HepG2 (cell line): ENCODE results near the gene TOP1. TPM values are rescaled to one million over a fixed set of nuclear protein-coding genes. Genes with fewer than 3 reads are reported as not detected.

Experiments used
- ATF5 ChIP-seq: sonication (generic); formaldehyde crosslinking; IDR thresholded peaks from 2 replicates; pipeline ENCODE4 v1.4.0; 2020; ENCODE audit warnings: mild to moderate bottlenecking, low read depth, missing genetic modification reagents
- ERF ChIP-seq: IDR thresholded peaks from 2 replicates; pipeline ENCODE4 v1.6.1; 2018; ENCODE audit warnings: missing biosample characterization, missing genetic modification reagents
- ETV5 ChIP-seq: IDR thresholded peaks from 2 replicates; pipeline ENCODE4 v1.6.1; 2018; ENCODE audit warnings: missing biosample characterization, missing genetic modification reagents, inconsistent platforms, borderline replicate concordance
- MAX ChIP-seq: IDR thresholded peaks from 2 replicates; pipeline ENCODE4 v1.6.1; 2012; ENCODE audit warnings: inconsistent platforms
- MLXIP ChIP-seq: sonication (generic); formaldehyde crosslinking; IDR thresholded peaks from 2 replicates; pipeline ENCODE4 v1.9.0; 2021; ENCODE audit warnings: missing genetic modification reagents, borderline replicate concordance
- NCOA2 ChIP-seq: sonication (generic); formaldehyde crosslinking; IDR thresholded peaks from 2 replicates; pipeline ENCODE4 v1.8.0; 2022; ENCODE audit warnings: inconsistent platforms
- PCBP2 ChIP-seq: fragments of 200-400 bp; formaldehyde crosslinking; optimal IDR thresholded peaks from 2 replicates; pipeline ENCODE3; 2018; ENCODE audit warnings: low read length, low read depth; ENCODE audit not compliant: poor library complexity, severe bottlenecking
- SOX6 ChIP-seq, 2 experiments: fragments of 450-650 bp in 1 of 2; sonication (generic) in 1 of 2; formaldehyde crosslinking in 1 of 2; IDR thresholded peaks; 2 replicates each; pipeline versions ENCODE4 v1.4.0 to v1.6.1; 2017 to 2020; ENCODE audit warnings: antibody characterized with exemption in 1 of 2, mild to moderate bottlenecking in 1 of 2, missing genetic modification reagents in 1 of 2
- SYNCRIP ChIP-seq: fragments of 200-400 bp; formaldehyde crosslinking; IDR thresholded peaks from 2 replicates; pipeline ENCODE4 v1.6.1; 2018; ENCODE audit warnings: mild to moderate bottlenecking, low read depth, low read length; ENCODE audit not compliant: insufficient read depth
- THAP8 ChIP-seq: sonication (generic); formaldehyde crosslinking; IDR thresholded peaks from 2 replicates; pipeline ENCODE4 v1.5.1; 2020; ENCODE audit warnings: missing genetic modification reagents, mild to moderate bottlenecking, borderline replicate concordance
- ZNF280B ChIP-seq: sonication (generic); formaldehyde crosslinking; IDR thresholded peaks from 2 replicates; pipeline ENCODE4 v1.5.0; 2020; ENCODE audit warnings: missing genetic modification reagents, mild to moderate bottlenecking, borderline replicate concordance
- ZNF281 ChIP-seq: sonication (generic); formaldehyde crosslinking; IDR thresholded peaks from 2 replicates; pipeline ENCODE4 v1.4.0; 2020; ENCODE audit warnings: missing genetic modification reagents, borderline replicate concordance
- ZNF460 ChIP-seq: sonication (generic); formaldehyde crosslinking; IDR thresholded peaks from 2 replicates; pipeline ENCODE4 v1.5.1; 2020; ENCODE audit warnings: missing genetic modification reagents, mild to moderate bottlenecking, borderline replicate concordance
- ZNF781 ChIP-seq: sonication (generic); formaldehyde crosslinking; IDR thresholded peaks from 2 replicates; pipeline ENCODE4 v1.5.1; 2020; ENCODE audit warnings: borderline replicate concordance, mild to moderate bottlenecking, missing genetic modification reagents; ENCODE audit errors: not compliant biosample characterization
- polyA plus RNA-seq, 8 experiments: library from polyadenylated mRNA; depleted of rRNA in 3 of 8; stranded (reverse) in 7 of 8; unstranded in 1 of 8; fragments of >200 nt; fragmentation: Illumina TruSeq in 4 of 8; extraction: Trizol in 4 of 8; gene quantifications; 2 replicates each; pipeline versions ENCODE4 v1.2.1 to v1.2.3, GENCODE V29; 2011 to 2016; ENCODE audit warnings: low read depth in 4 of 8, missing spikeins in 1 of 8, mixed read lengths in 1 of 8; ENCODE audit not compliant: insufficient read depth in 1 of 8
- total RNA-seq, 5 experiments: library from RNA; depleted of rRNA; stranded (reverse); fragments of >200 nt; fragmentation: Illumina TruSeq; extraction: Trizol; gene quantifications; 2 replicates each; pipeline ENCODE4 v1.2.3, GENCODE V29; 2016; ENCODE audit warnings: low read depth in 1 of 5

Gene TOP1
- total and polyA plus RNA-seq, 2 of the 13 experiments (the other 11 are each of a cell fraction or from before 2014, with no cell fraction given): 10.2 to 19.4 TPM

GRCh38 chr20:41136680-41137613 is 108.3 kb downstream of the TOP1 start, which contains the start of gene PLCG1 (continued):
- peak; percentile 26; the same call in 1 of the 2 replicates for TF ChIP-seq ATF5 (CRISPR knock-in tag)
- TF ChIP-seq PCBP2: no peak
- no peak for TF ChIP-seq SOX6 (IDR thresholded peaks at IDR 0.05)
- TF ChIP-seq SOX6 (CRISPR knock-in tag; IDR thresholded peaks at IDR 0.05): peak; percentile 56
- no peak for TF ChIP-seq SYNCRIP
- TF ChIP-seq NCOA2 (CRISPR knock-in tag): peak; percentile 27; the same call in 1 of the 2 replicates
- TF ChIP-seq MLXIP (CRISPR knock-in tag): peak; percentile 72; the same call in 1 of the 2 replicates
- TF ChIP-seq THAP8: peak; percentile 99
- TF ChIP-seq ERF (CRISPR knock-in tag): peak; percentile 83
- peak; percentile 71 for TF ChIP-seq ZNF781 (CRISPR knock-in tag)
- peak; percentile 31; the same call in 1 of the 2 replicates for TF ChIP-seq ETV5
- TF ChIP-seq MAX: peak; percentile 53
- TF ChIP-seq ZNF280B: peak; percentile 81
- peak; percentile 51; the same call in 1 of the 2 replicates for TF ChIP-seq ZNF281 (CRISPR knock-in tag)
- no peak for TF ChIP-seq ZNF460 (CRISPR knock-in tag)
